Erythroblast (primary cell): ENCODE results near the gene IST1.

Source experiments
- GATA1 ChIP-seq: IDR thresholded peaks from 2 replicates; pipeline ENCODE4 v1.6.1; 2011; ENCODE audit warnings: low read depth, mild to moderate bottlenecking, control low read depth, low read length, moderate library complexity
- POLR2A ChIP-seq: IDR thresholded peaks from 2 replicates; pipeline ENCODE4 v1.6.1; 2011; ENCODE audit warnings: mild to moderate bottlenecking, low read length

DNA sequence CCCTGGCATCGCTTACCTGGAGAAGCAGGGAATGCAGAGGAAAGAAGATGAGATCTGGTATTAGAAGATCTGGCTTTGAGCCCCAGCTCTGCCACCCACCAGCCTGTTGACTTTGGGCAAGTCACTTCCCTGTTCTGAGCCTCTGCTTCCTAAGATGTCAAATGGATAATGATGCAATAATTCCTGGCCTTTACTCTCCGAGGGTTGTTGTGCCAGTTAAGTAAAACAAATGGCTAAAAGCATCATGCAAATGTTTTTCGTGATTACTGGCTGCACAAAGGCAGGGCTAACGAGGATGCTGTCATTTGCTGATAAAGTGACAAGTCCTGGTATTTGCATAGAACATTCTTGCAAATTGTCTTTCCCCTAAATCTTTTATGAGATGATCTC, 10.1 kb upstream of the IST1 start:
- TF ChIP-seq POLR2A (no peak), GATA1 (no peak)
